Hematopoietic multipotent progenitor cell treated with erythropoietin and hydrocortisone succinate and interleukin-3 and kit ligand, for 17 days (in vitro differentiated cells): Measurements from ENCODE around the gene C15orf61.
A peak's percentile ranks its signal among the peaks of the same experiment; 100 is the strongest.

Experiments used
- DNase-seq: peaks from one replicate; pipeline ENCODE4 v3.0.0-alpha.2; 2015; ENCODE audit warnings: low spot score

The C15orf61 gene

GRCh38 chr15:67521029-67521782 lies at the start of gene C15orf61:
TSS of gene C15orf61 (plus strand) at chr15:67521131. CDS start at chr15:67521249, 118 bp downstream.
- peak; percentile 81 for DNase-seq

GRCh38 chr15:67472957-67473356 lies 48.0 kb upstream of the C15orf61 start:
- no peak for DNase-seq

- DNase-seq, result no peak
These were observed 46.4 kb upstream of the C15orf61 start for GRCh38 chr15:67474405-67475110.

GRCh38 chr15:67479781-67480505 lies 41.0 kb upstream of the C15orf61 start:
- DNase-seq, result no peak

- DNase-seq, result no peak
These were observed 40.2 kb upstream of the C15orf61 start for GRCh38 chr15:67480741-67481140.

GRCh38 chr15:67481680-67482079 lies 39.3 kb upstream of the C15orf61 start:
- DNase-seq, result no peak

GRCh38 chr15:67495585-67495984 lies 25.3 kb upstream of the C15orf61 start:
- no peak for DNase-seq

GRCh38 chr15:67501177-67501835 lies 19.6 kb upstream of the C15orf61 start:
- peak; percentile 18 for DNase-seq

GRCh38 chr15:67501836-67502461 lies 19.0 kb upstream of the C15orf61 start:
- no peak for DNase-seq

GRCh38 chr15:67504056-67504455 lies 16.9 kb upstream of the C15orf61 start:
- no peak for DNase-seq

GRCh38 chr15:67504796-67505195 lies 16.1 kb upstream of the C15orf61 start:
- DNase-seq, result no peak

- DNase-seq, result no peak
These were observed 15.0 kb upstream of the C15orf61 start for GRCh38 chr15:67505675-67506572.

- no peak for DNase-seq
These were observed 13.9 kb upstream of the C15orf61 start for GRCh38 chr15:67506775-67507747.

- no peak for DNase-seq
These were observed 12.5 kb upstream of the C15orf61 start for GRCh38 chr15:67508407-67508806.

- DNase-seq, result no peak
These were observed 11.0 kb upstream of the C15orf61 start for GRCh38 chr15:67509918-67510317.

GRCh38 chr15:67510597-67511190 lies 10.2 kb upstream of the C15orf61 start:
- no peak for DNase-seq

GRCh38 chr15:67511606-67512005 lies 9.3 kb upstream of the C15orf61 start:
- no peak for DNase-seq

GRCh38 chr15:67512140-67512539 lies 8.8 kb upstream of the C15orf61 start:
- DNase-seq, result no peak
